GM23248 (cell line): Measurements from ENCODE around the gene KCNC1.

Source experiments
- EZH2 ChIP-seq: fragments of 200-600 bp; sonication (generic); IDR thresholded peaks from 2 replicates; pipeline ENCODE4 v1.6.1; 2018; ENCODE audit warnings: antibody characterized with exemption, mild to moderate bottlenecking; ENCODE audit not compliant: insufficient read depth, poor library complexity, severe bottlenecking
- EZH2phosphoT487 ChIP-seq: fragments of 200-600 bp; sonication (generic); IDR thresholded peaks from 2 replicates; pipeline ENCODE4 v1.6.1; 2018; ENCODE audit warnings: antibody characterized with exemption, moderate library complexity, mild to moderate bottlenecking, low read depth; ENCODE audit not compliant: insufficient read depth

GRCh38 chr11:17714870-17715269, 19.7 kb upstream of the KCNC1 start:
- TF ChIP-seq EZH2, result no peak
- TF ChIP-seq EZH2phosphoT487, result no peak
